Measurements from ENCODE around the gene XRCC1. TPM values are rescaled to one million over a fixed set of nuclear protein-coding genes. Genes with fewer than 3 reads are reported as not detected.
"Not testable (repeated sequence)": the region's sequence is repeated elsewhere in the genome, so short reads cannot be mapped to it uniquely, and the experiment has no call there.

XRCC1 gene
- total RNA-seq, 4 donors from 2014 or later: 8.0 to 147 (median 15.8) TPM

DNA sequence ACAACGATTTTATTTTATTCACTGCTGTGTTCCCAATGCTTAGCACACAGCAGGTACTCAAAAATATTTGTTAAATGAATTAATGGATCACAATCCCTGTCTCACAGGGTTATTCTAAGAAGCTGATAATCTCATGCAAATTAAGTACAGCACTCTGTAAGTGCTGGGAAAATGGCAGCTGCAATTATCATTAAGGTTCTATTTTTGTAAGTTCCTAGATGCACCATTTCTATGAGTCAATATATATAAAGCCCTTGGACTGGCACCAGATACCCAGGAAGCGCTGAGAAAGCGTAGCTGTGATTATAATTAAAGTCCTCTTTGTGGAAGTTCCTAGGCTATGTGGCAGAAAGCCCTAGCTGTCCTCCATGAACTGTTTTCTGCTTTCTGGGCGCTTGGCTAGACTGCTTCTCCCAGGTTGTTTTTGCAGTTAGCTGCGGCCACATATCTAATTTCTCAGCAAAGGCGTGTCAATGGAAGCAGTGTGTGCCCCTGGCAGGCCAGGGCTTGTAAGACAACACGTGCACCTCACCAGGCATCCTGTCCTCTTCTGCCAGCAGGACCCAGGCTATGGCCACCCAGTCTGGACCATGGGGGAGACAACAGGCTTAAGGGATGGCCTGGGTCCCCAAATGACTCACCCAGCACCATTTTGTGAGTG is 31.4 kb upstream of the XRCC1 start:
- H3K9me3 ChIP-seq: no peaks in the 10 kb centered on the region
- no peaks in the 10 kb centered on the region for H3K4me1 ChIP-seq
- in situ Hi-C loops (cut with MboI; ENCODE audit: low pct_ligation_motif_present in 1 of 4, low pct_unique_long_range_greater_than_20kb in 1 of 4, low sequenced_read_pairs in 3 of 4): no loop called here
- no peak overlapping the region for H3K27ac ChIP-seq
- no peak overlapping the region for H3K4me3 ChIP-seq
- H3K36me3 ChIP-seq: no peaks in the 10 kb centered on the region
- 94 to 96% methylated on average over 6 to 7 of the region's 7 CpGs for whole genome bisulfite sequencing, 2 donors (ENCODE audit: low coverage in 1 of 2)
- no peaks in the 10 kb centered on the region for H3K27me3 ChIP-seq
- no peak for TF ChIP-seq CTCF (IDR thresholded peaks at IDR 0.05)
- no peak for TF ChIP-seq POLR2A (IDR thresholded peaks at IDR 0.05)
- TF ChIP-seq EP300 (IDR thresholded peaks at IDR 0.05; ENCODE audit: low read depth): no peak
- no peak for TF ChIP-seq POLR2AphosphoS5 (IDR thresholded peaks at IDR 0.05)
- DNase-seq: no peak
- intact Hi-C loops (cut with DNase I; ENCODE audit: low total_unique reads): no loop called here

DNA sequence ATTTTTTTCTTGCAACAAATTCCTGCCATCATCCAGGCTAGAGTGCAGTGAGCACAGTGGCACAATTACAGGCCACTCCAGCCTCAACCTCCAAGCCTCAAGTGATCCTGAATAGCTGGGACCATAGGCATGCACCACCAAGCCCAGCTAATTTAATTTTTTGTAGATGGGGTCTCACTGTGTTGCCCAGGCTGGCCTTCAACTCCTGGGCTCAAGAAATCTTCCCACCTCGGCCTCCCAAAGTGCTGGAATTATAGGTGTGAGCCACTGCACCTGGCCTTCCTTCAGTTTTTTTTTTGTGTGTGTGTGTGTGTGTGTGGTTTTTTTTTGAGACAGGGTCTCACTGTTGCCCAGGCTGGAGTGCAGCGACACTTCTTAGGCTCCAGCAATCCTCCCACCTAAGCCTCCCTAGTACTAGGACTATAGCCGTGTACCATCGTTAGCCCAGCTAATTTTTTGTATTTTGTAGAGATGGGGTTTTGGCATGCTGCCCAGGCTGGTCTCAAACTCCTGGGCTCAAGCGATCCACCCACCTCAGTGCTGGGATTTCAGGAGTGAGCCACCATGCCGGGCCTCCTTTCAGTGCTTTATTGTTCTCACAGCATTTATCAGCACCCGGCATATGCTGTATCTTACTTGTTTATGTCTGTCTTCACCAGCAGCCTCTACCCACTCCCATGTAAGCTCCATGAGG is 30.7 kb upstream of the XRCC1 start:
- intact Hi-C loops (cut with DNase I; ENCODE audit: low total_unique reads): no loop called here
- no peak for DNase-seq
- 76 to 77% methylated on average over 4 to 7 of the region's 7 CpGs for WGBS, 2 donors (ENCODE audit: low coverage in 1 of 2)
- H3K4me1 ChIP-seq: no peaks in the 10 kb centered on the region
- H3K27ac ChIP-seq: no peak overlapping the region
- TF ChIP-seq POLR2A (IDR thresholded peaks at IDR 0.05) (no peak), CTCF (IDR thresholded peaks at IDR 0.05) (no peak), EP300 (IDR thresholded peaks at IDR 0.05; ENCODE audit: low read depth) (no peak)
- in situ Hi-C loops (cut with MboI; ENCODE audit: low pct_ligation_motif_present in 1 of 4, low pct_unique_long_range_greater_than_20kb in 1 of 4, low sequenced_read_pairs in 3 of 4): no loop called here
- H3K9me3 ChIP-seq: no peaks in the 10 kb centered on the region
- H3K4me3 ChIP-seq: no peak overlapping the region
- H3K27me3 ChIP-seq: no peaks in the 10 kb centered on the region
- H3K36me3 ChIP-seq: no peaks in the 10 kb centered on the region

- H3K4me1 ChIP-seq: peaks cover 12 to 18% (median 15%) of the 10 kb centered on the region in 4 donors
- DNase-seq; intact Hi-C loops (cut with DNase I; ENCODE audit: low total_unique reads); H3K36me3 ChIP-seq; H3K4me3 ChIP-seq; H3K27ac ChIP-seq; H3K27me3 ChIP-seq; in situ Hi-C loops (cut with MboI; ENCODE audit: low pct_ligation_motif_present in 1 of 4, low pct_unique_long_range_greater_than_20kb in 1 of 4, low sequenced_read_pairs in 3 of 4); H3K9me3 ChIP-seq: not testable (repeated sequence)
- 74 to 80% methylated on average over 1 to 5 of the region's 5 CpGs for WGBS, 2 donors (ENCODE audit: low coverage in 1 of 2)
These were observed 25.0 kb upstream of the XRCC1 start for GRCh38 chr19:43600326-43600725.

- intact Hi-C loops (cut with DNase I; ENCODE audit: low total_unique reads): loop anchor here (10.0 kb wide), 1 partner anchor 65 kb away; the partner anchor contains the start of gene ZNF575
These were observed 24.4 kb upstream of the XRCC1 start for GRCh38 chr19:43599635-43600295.

More at GRCh38 chr19:43599635-43600295, 24.4 kb upstream of the XRCC1 start:
- WGBS, 2 donors (ENCODE audit: low coverage in 1 of 2): 87 to 89% methylated on average over 3 to 4 of the region's 4 CpGs
- no peak overlapping the region for H3K27ac ChIP-seq
- peaks cover 0 to 6% (median 3%) of the 10 kb centered on the region in 4 donors for H3K36me3 ChIP-seq
- H3K4me3 ChIP-seq: no peak overlapping the region
- H3K9me3 ChIP-seq: no peaks in the 10 kb centered on the region
- in situ Hi-C loops (cut with MboI; ENCODE audit: low pct_ligation_motif_present in 1 of 4, low pct_unique_long_range_greater_than_20kb in 1 of 4, low sequenced_read_pairs in 3 of 4): no loop called here
- TF ChIP-seq EP300 (IDR thresholded peaks at IDR 0.05; ENCODE audit: low read depth) (no peak), CTCF (IDR thresholded peaks at IDR 0.05) (no peak)
- no peak for DNase-seq
- no peaks in the 10 kb centered on the region for H3K27me3 ChIP-seq
- H3K4me1 ChIP-seq: peaks cover 14 to 24% (median 20%) of the 10 kb centered on the region in 4 donors
